ENCODE measurements around the gene TMEM213.

DNA sequence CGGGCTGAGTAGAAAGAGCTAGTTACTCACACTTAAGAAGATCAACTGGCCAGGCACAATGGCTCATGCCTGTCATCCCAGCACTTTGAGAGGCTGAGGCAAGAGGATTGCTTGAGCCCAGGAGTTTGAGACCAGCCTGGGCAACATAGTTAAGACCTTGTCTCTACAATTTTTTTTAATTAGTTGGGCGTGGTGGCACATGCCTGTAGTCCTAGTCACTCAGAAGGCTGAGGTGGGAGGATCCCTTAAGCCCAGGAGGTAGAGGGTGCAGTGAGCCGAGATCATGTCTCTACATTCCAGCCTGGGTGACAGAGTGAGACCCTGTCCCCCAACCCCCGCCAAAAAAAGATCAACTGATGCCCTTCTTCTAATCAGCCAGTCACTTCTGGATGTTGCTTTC is 74.8 kb downstream of the TMEM213 start:
- TF ChIP-seq POLR2AphosphoS5 (IDR thresholded peaks at IDR 0.05) (no peak), CTCF (IDR thresholded peaks at IDR 0.05 in 8 of 11, conservative IDR thresholded peaks at IDR 0.05 in 3 of 11) (no peak)
